ENCODE data around the gene SIPA1L3. TPM values are rescaled to one million over a fixed set of nuclear protein-coding genes. Genes with fewer than 3 reads are reported as not detected.

The SIPA1L3 gene
- total RNA-seq, 1 experiment from 2014 or later = 19.9 TPM

DNA sequence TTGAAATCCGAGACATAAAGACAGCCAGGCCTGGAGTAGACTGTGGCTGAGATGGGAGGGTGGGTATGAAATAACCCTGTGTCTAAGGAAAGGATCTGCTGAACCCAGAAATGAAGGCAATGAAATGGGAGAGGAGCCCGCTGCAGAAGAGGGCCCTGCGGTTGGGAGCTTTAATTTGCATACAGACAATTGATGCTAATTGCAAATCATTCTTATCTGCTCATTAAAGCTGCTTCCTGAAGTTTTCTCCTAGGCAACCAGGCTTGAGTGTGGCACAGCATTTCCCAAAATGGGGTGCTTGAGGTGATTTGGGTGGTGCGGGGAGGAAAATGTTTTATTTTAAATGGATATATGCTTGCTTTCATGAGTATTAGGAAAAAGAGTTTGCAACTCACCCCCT, 261.6 kb downstream of the SIPA1L3 start:
- H3K27me3 ChIP-seq (replicated peaks; ENCODE audit: insufficient read depth, low read depth, low read length, poor library complexity) = no peaks in the 10 kb centered on the region
- no peak overlapping the region for H3K27ac ChIP-seq (ENCODE audit: low read depth, low read length, poor library complexity, severe bottlenecking)
- H3K9me3 ChIP-seq (ENCODE audit: low read depth, low read length, poor library complexity, severe bottlenecking) = no peaks in the 10 kb centered on the region
- ChIA-PET POLR2A (ENCODE audit: low non-redundant PET) (no interaction called here), CTCF (no interaction called here)
- H3K36me3 ChIP-seq (ENCODE audit: insufficient read depth, low read length, poor library complexity, severe bottlenecking) = no peaks in the 10 kb centered on the region
- H3K4me3 ChIP-seq (ENCODE audit: low read depth, low read length, poor library complexity, severe bottlenecking) = no peak overlapping the region
- DNase-seq (ENCODE audit: low spot score) = no peak
- no peaks in the 10 kb centered on the region for H3K4me1 ChIP-seq (ENCODE audit: insufficient read depth, low read length, poor library complexity, severe bottlenecking)
- BruUV-seq (replicated peaks) = no TSS peak
- TF ChIP-seq, protein P1, sequence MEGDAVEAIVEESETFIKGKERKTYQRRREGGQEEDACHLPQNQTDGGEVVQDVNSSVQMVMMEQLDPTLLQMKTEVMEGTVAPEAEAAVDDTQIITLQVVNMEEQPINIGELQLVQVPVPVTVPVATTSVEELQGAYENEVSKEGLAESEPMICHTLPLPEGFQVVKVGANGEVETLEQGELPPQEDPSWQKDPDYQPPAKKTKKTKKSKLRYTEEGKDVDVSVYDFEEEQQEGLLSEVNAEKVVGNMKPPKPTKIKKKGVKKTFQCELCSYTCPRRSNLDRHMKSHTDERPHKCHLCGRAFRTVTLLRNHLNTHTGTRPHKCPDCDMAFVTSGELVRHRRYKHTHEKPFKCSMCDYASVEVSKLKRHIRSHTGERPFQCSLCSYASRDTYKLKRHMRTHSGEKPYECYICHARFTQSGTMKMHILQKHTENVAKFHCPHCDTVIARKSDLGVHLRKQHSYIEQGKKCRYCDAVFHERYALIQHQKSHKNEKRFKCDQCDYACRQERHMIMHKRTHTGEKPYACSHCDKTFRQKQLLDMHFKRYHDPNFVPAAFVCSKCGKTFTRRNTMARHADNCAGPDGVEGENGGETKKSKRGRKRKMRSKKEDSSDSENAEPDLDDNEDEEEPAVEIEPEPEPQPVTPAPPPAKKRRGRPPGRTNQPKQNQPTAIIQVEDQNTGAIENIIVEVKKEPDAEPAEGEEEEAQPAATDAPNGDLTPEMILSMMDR (conservative IDR thresholded peaks at IDR 0.05; ENCODE audit: low read depth, low read length) = no peak
- TF ChIP-seq EZH2 (IDR thresholded peaks at IDR 0.05; ENCODE audit: borderline replicate concordance, low read depth, low read length, poor library complexity, severe bottlenecking) = no peak
- intact Hi-C loops (cut with micrococcal nuclease; ENCODE audit: unreplicated experiment) = no loop called here

DNA sequence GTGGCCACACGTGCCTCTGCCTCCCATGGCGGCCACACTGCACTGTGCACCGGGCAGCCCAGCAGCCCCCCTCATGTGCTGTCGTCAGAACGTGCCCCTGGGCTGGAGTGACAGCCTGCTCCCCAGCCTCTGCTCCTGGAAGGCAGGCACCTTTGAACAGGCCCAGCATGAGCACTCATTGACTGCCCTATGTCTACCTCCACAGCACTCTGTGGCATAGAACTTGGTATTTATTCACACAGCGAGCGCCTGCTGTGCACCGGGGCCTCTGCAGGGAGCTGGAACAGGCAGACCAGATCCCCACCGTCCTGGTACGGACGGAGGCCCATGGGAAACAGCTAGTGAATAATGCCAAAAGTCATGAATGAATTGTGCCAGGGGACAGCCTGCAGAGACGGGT, 263.3 kb downstream of the SIPA1L3 start:
- no peak for TF ChIP-seq EZH2 (IDR thresholded peaks at IDR 0.05; ENCODE audit: borderline replicate concordance, low read depth, low read length, poor library complexity, severe bottlenecking)
- ChIA-PET POLR2A (ENCODE audit: low non-redundant PET) (no interaction called here), CTCF (no interaction called here)
- Histone ChIP-seq H3K4me1 (ENCODE audit: insufficient read depth, low read length, poor library complexity, severe bottlenecking) (no peaks in the 10 kb centered on the region), H3K27ac (ENCODE audit: low read depth, low read length, poor library complexity, severe bottlenecking) (no peak overlapping the region), H3K27me3 (replicated peaks; ENCODE audit: insufficient read depth, low read depth, low read length, poor library complexity) (no peaks in the 10 kb centered on the region), H3K4me3 (ENCODE audit: low read depth, low read length, poor library complexity, severe bottlenecking) (no peak overlapping the region), H3K9me3 (ENCODE audit: low read depth, low read length, poor library complexity, severe bottlenecking) (no peaks in the 10 kb centered on the region), H3K36me3 (ENCODE audit: insufficient read depth, low read length, poor library complexity, severe bottlenecking) (no peaks in the 10 kb centered on the region)
- intact Hi-C loops (cut with micrococcal nuclease; ENCODE audit: unreplicated experiment) = no loop called here
- BruUV-seq (replicated peaks) = no TSS peak
- DNase-seq (ENCODE audit: low spot score) = no peak

DNA sequence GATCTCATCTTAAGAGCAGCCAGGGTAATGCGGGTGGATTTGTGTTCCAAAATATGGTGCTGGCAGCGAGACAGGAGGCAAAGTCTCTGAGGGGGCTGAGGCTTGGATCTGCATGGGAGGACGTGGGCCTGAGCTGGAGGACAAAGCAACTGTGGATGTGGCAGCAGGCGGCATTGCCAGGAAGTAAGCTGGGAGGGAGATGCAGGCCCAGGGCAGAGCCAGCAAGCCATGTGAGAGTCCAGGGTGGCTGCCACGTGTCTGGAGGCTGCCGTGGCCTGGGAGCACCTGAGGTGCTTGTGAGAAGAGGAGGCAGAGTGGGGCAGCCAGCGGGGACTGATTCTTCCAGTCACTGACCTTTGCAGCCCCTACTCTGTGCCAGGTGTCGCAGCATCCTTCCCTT, 265.0 kb downstream of the SIPA1L3 start:
- no peak overlapping the region for H3K4me3 ChIP-seq (ENCODE audit: low read depth, low read length, poor library complexity, severe bottlenecking)
- TF ChIP-seq EZH2 (IDR thresholded peaks at IDR 0.05; ENCODE audit: borderline replicate concordance, low read depth, low read length, poor library complexity, severe bottlenecking) = no peak
- TF ChIP-seq, protein P1 (conservative IDR thresholded peaks at IDR 0.05; ENCODE audit: low read depth, low read length) = no peak
- no peak for DNase-seq (ENCODE audit: low spot score)
- H3K27ac ChIP-seq (ENCODE audit: low read depth, low read length, poor library complexity, severe bottlenecking) = no peak overlapping the region
- no peaks in the 10 kb centered on the region for H3K27me3 ChIP-seq (replicated peaks; ENCODE audit: insufficient read depth, low read depth, low read length, poor library complexity)
- BruUV-seq (replicated peaks) = no TSS peak
- intact Hi-C loops (cut with micrococcal nuclease; ENCODE audit: unreplicated experiment) = no loop called here
- H3K4me1 ChIP-seq (ENCODE audit: insufficient read depth, low read length, poor library complexity, severe bottlenecking) = no peaks in the 10 kb centered on the region
- no peaks in the 10 kb centered on the region for H3K36me3 ChIP-seq (ENCODE audit: insufficient read depth, low read length, poor library complexity, severe bottlenecking)
- ChIA-PET CTCF (no interaction called here), POLR2A (ENCODE audit: low non-redundant PET) (no interaction called here)
- H3K9me3 ChIP-seq (ENCODE audit: low read depth, low read length, poor library complexity, severe bottlenecking) = no peaks in the 10 kb centered on the region

DNA sequence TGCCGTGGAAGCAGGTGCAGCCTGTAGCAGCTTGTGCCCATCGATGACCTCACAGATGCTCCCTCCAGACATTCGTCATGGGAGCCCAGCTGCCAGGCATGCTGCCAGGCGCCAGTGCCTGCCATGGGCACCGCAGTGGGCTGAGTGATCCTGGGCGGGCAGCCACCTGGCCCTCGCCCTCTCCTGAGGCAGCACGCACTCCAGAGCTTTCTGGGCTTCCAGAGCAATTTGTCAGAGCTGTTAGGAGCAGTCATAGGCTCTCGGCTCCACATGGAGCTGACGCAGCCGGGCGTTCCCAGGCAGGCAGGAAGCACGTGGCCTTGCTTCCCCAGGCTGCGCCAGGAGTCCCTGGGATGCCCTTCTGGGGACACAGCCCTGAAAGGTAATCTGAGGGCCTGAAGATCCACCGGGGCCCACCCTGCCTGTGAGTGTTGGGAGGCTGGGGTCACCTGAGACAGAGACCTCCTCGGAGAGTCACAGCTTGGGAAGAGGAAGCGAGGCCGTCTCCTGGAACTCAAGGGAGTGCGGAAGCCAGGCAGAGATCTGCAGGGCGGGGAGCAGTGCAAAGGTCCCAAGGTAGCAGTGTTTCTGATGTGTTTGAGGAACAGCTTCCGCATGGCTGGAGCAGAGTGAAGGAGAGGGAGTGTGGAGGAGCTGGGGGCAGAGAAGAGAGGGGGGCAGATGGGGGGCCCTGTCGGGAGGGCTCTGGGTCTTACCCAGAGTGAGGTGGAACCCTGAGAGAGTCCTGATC, 266.5 kb downstream of the SIPA1L3 start:
- H3K4me3 ChIP-seq (ENCODE audit: low read depth, low read length, poor library complexity, severe bottlenecking) = no peak overlapping the region
- intact Hi-C loops (cut with micrococcal nuclease; ENCODE audit: unreplicated experiment) = no loop called here
- CTCF ChIA-PET = no interaction called here
- H3K36me3 ChIP-seq (ENCODE audit: insufficient read depth, low read length, poor library complexity, severe bottlenecking) = no peaks in the 10 kb centered on the region
- no peaks in the 10 kb centered on the region for H3K27me3 ChIP-seq (replicated peaks; ENCODE audit: insufficient read depth, low read depth, low read length, poor library complexity)
- H3K9me3 ChIP-seq (ENCODE audit: low read depth, low read length, poor library complexity, severe bottlenecking) = no peaks in the 10 kb centered on the region
- no peak for DNase-seq (ENCODE audit: low spot score)
- no peak overlapping the region for H3K27ac ChIP-seq (ENCODE audit: low read depth, low read length, poor library complexity, severe bottlenecking)
- TF ChIP-seq EZH2 (IDR thresholded peaks at IDR 0.05; ENCODE audit: borderline replicate concordance, low read depth, low read length, poor library complexity, severe bottlenecking) = no peak
- TF ChIP-seq, protein P1 (conservative IDR thresholded peaks at IDR 0.05; ENCODE audit: low read depth, low read length) = no peak
- no peaks in the 10 kb centered on the region for H3K4me1 ChIP-seq (ENCODE audit: insufficient read depth, low read length, poor library complexity, severe bottlenecking)
- POLR2A ChIA-PET (ENCODE audit: low non-redundant PET) = no interaction called here
- no TSS peak for BruUV-seq (replicated peaks)

Measured in A673 (cell line).